ENCODE results near the gene ELK1.
A peak's percentile ranks its signal among the peaks of the same experiment; 100 is the strongest.

ELK1 gene

GRCh38 chrX:47621851-47622250 lies 28.5 kb downstream of the ELK1 start:
- no peaks in the 10 kb centered on the region for H3K36me3 ChIP-seq (ENCODE audit: control insufficient read depth, low read depth, low read length)
- H3K9me3 ChIP-seq (ENCODE audit: control insufficient read depth, low read depth, low read length), result peaks cover 5% of the 10 kb centered on the region
- no peak overlapping the region for H3K27ac ChIP-seq (ENCODE audit: low read length)
- no peak overlapping the region for H3K9ac ChIP-seq (ENCODE audit: low read length)
- H3K4me1 ChIP-seq (ENCODE audit: control insufficient read depth, low read depth, low read length), result no peaks in the 10 kb centered on the region
- H3K27me3 ChIP-seq (ENCODE audit: control insufficient read depth, insufficient read depth, low read length), result no peaks in the 10 kb centered on the region
- H3K4me3 ChIP-seq (ENCODE audit: low read length), result no peak overlapping the region

DNA sequence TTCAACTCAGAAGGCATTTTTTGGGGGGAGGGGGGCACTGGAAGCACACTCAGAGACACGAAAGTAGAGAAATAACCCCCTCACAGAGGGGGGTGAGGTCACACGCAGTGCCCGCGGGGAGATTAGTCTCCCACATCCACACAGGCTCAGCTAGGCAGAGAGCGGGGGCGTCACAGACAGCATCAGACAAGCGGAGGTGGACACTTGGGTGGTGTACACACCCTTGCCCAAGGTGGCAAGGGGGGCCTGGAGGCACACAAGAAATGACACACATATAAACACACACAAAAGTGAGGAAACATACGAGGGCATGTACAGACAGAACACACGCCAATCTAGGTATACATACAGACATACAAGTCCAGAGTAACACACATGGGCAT lies 30.1 kb downstream of the ELK1 start:
- Histone ChIP-seq H3K36me3 (ENCODE audit: control insufficient read depth, low read depth, low read length) (no peaks in the 10 kb centered on the region), H3K4me1 (ENCODE audit: control insufficient read depth, low read depth, low read length) (no peaks in the 10 kb centered on the region), H3K9me3 (ENCODE audit: control insufficient read depth, low read depth, low read length) (peaks cover 5% of the 10 kb centered on the region), H3K27ac (ENCODE audit: low read length) (no peak overlapping the region), H3K9ac (ENCODE audit: low read length) (no peak overlapping the region), H3K4me3 (ENCODE audit: low read length) (peak overlapping the region; percentile 29), H3K27me3 (ENCODE audit: control insufficient read depth, insufficient read depth, low read length) (no peaks in the 10 kb centered on the region)

- H3K4me1 ChIP-seq (ENCODE audit: control insufficient read depth, low read depth, low read length), result no peaks in the 10 kb centered on the region
- H3K9me3 ChIP-seq (ENCODE audit: control insufficient read depth, low read depth, low read length), result peaks cover 5% of the 10 kb centered on the region
- H3K27me3 ChIP-seq (ENCODE audit: control insufficient read depth, insufficient read depth, low read length), result no peaks in the 10 kb centered on the region
- no peak within 1 kb of the TSS for H3K27ac ChIP-seq (ENCODE audit: low read length)
- H3K4me3 ChIP-seq (ENCODE audit: low read length), result peak within 1 kb of the TSS; percentile 29
- H3K36me3 ChIP-seq (ENCODE audit: control insufficient read depth, low read depth, low read length), result no peaks in the 10 kb centered on the region
- H3K9ac ChIP-seq (ENCODE audit: low read length), result no peak within 1 kb of the TSS
Observed at GRCh38 chrX:47619486-47620302, 30.7 kb downstream of the ELK1 start, which contains the start of gene SYN1. Gene SYN1, minus strand, starts transcription at chrX:47619857. Its CDS starts 129 bp downstream, at chrX:47619728.

DNA sequence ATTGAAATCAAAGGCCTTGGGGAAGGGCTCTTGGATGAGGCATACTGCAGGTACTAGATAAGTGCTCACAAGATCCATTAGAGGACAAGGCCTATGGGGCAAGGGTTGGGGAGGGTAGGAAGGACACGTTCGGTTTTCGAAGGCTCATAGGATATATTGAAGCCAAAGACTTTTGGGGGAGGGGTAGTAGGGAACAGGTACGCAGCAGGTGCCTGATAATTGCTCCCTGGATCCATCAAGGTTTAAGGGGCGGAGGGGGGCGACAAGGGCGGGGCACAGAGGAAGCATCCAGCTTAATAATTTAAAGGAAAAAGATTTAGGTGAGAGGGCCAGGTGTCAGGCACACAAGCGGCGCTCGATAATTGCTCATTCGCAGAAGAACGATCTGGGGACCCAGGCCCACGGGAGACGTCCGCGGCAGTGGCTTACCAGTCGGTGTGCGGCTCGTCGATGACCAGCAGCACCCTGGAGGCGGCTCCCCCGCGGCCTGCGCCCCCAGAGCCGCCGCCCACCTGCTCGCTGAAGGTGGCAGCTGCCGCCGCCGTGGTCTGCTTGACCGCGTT lies 31.4 kb downstream of the ELK1 start:
- Histone ChIP-seq H3K4me3 (ENCODE audit: low read length) (peak overlapping the region; percentile 26), H3K4me1 (ENCODE audit: control insufficient read depth, low read depth, low read length) (no peaks in the 10 kb centered on the region), H3K9ac (ENCODE audit: low read length) (no peak overlapping the region), H3K27ac (ENCODE audit: low read length) (no peak overlapping the region), H3K27me3 (ENCODE audit: control insufficient read depth, insufficient read depth, low read length) (no peaks in the 10 kb centered on the region), H3K36me3 (ENCODE audit: control insufficient read depth, low read depth, low read length) (no peaks in the 10 kb centered on the region), H3K9me3 (ENCODE audit: control insufficient read depth, low read depth, low read length) (peaks cover 5% of the 10 kb centered on the region)

DNA sequence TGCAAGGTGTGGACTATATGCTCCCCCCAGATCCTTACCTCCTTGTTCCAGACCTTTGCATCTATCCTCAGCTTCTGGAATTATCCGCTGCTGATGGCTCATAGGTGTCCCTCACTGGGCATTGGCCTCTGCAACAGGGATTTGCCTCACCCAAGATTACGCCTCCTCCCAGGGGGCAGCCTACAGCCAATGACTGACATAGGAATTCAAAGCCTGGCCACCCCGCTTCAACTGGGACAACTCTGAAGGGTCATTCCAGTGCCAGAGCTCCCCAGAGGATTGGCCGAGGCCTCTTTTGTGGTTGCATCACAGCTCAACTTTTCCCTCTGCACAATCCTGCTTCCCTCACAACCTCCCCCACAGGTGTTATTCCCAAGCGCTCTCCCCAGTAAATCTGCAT lies 35.7 kb downstream of the ELK1 start:
- no peaks in the 10 kb centered on the region for H3K27me3 ChIP-seq (ENCODE audit: control insufficient read depth, insufficient read depth, low read length)
- no peaks in the 10 kb centered on the region for H3K36me3 ChIP-seq (ENCODE audit: control insufficient read depth, low read depth, low read length)
- no peak overlapping the region for H3K4me3 ChIP-seq (ENCODE audit: low read length)
- no peaks in the 10 kb centered on the region for H3K4me1 ChIP-seq (ENCODE audit: control insufficient read depth, low read depth, low read length)
- no peak overlapping the region for H3K9ac ChIP-seq (ENCODE audit: low read length)
- H3K27ac ChIP-seq (ENCODE audit: low read length), result no peak overlapping the region
- peaks cover 6% of the 10 kb centered on the region for H3K9me3 ChIP-seq (ENCODE audit: control insufficient read depth, low read depth, low read length)

GRCh38 chrX:47613082-47613481 lies 37.3 kb downstream of the ELK1 start:
- no peak overlapping the region for H3K4me3 ChIP-seq (ENCODE audit: low read length)
- H3K36me3 ChIP-seq (ENCODE audit: control insufficient read depth, low read depth, low read length), result no peaks in the 10 kb centered on the region
- H3K9ac ChIP-seq (ENCODE audit: low read length), result no peak overlapping the region
- peaks cover 6% of the 10 kb centered on the region for H3K4me1 ChIP-seq (ENCODE audit: control insufficient read depth, low read depth, low read length)
- H3K9me3 ChIP-seq (ENCODE audit: control insufficient read depth, low read depth, low read length), result peaks cover 6% of the 10 kb centered on the region
- no peaks in the 10 kb centered on the region for H3K27me3 ChIP-seq (ENCODE audit: control insufficient read depth, insufficient read depth, low read length)
- no peak overlapping the region for H3K27ac ChIP-seq (ENCODE audit: low read length)

- Histone ChIP-seq H3K4me3 (ENCODE audit: low read length) (no peak overlapping the region), H3K36me3 (ENCODE audit: control insufficient read depth, low read depth, low read length) (no peaks in the 10 kb centered on the region), H3K4me1 (ENCODE audit: control insufficient read depth, low read depth, low read length) (peaks cover 6% of the 10 kb centered on the region), H3K9ac (ENCODE audit: low read length) (no peak overlapping the region), H3K27ac (ENCODE audit: low read length) (no peak overlapping the region), H3K9me3 (ENCODE audit: control insufficient read depth, low read depth, low read length) (peaks cover 6% of the 10 kb centered on the region), H3K27me3 (ENCODE audit: control insufficient read depth, insufficient read depth, low read length) (no peaks in the 10 kb centered on the region)
Observed at GRCh38 chrX:47612418-47612817, 37.9 kb downstream of the ELK1 start.

DNA sequence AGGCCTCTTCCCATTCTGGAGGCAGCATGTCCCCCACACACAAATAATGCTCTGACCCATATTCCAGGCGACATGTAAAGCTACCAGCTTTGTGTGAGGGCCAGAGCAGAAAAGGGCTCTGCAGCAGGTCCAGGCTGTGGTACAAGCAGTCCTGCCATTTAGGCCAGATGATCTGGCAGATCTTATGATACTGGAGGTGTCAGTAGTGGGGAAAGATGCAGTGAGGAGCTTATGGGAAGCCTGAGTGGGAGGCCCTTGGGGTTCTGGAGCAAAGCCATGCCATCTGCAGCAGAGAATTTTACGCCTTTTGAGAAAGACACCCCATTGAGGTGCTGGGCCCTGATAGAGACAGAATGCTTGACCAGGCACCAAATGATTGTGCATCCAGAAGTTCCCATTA lies 38.4 kb downstream of the ELK1 start:
- Histone ChIP-seq H3K27ac (ENCODE audit: low read length) (no peak overlapping the region), H3K4me1 (ENCODE audit: control insufficient read depth, low read depth, low read length) (peaks cover 6% of the 10 kb centered on the region), H3K36me3 (ENCODE audit: control insufficient read depth, low read depth, low read length) (no peaks in the 10 kb centered on the region), H3K27me3 (ENCODE audit: control insufficient read depth, insufficient read depth, low read length) (no peaks in the 10 kb centered on the region), H3K4me3 (ENCODE audit: low read length) (no peak overlapping the region), H3K9ac (ENCODE audit: low read length) (no peak overlapping the region), H3K9me3 (ENCODE audit: control insufficient read depth, low read depth, low read length) (peaks cover 6% of the 10 kb centered on the region)

DNA sequence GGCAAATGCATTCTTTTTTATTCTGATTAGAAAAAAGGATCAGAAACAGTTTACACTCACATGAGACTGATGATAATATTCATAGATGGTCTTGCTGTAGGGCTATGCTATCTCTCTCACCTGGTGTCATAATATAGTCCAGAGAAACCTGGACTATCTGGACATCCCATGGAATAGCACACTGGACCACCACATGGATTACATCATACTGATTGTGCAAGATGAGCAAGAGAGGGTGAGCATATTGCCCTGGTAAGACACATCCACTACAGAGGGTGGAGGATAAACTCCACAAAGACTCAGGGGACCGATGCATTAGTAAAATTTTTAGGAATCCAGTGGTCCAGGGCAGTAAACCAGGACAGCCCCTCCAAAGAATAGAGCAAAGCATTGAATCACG lies 38.9 kb downstream of the ELK1 start:
- Histone ChIP-seq H3K9me3 (ENCODE audit: control insufficient read depth, low read depth, low read length) (peaks cover 6% of the 10 kb centered on the region), H3K9ac (ENCODE audit: low read length) (no peak overlapping the region), H3K36me3 (ENCODE audit: control insufficient read depth, low read depth, low read length) (no peaks in the 10 kb centered on the region), H3K27me3 (ENCODE audit: control insufficient read depth, insufficient read depth, low read length) (no peaks in the 10 kb centered on the region), H3K27ac (ENCODE audit: low read length) (no peak overlapping the region), H3K4me3 (ENCODE audit: low read length) (no peak overlapping the region), H3K4me1 (ENCODE audit: control insufficient read depth, low read depth, low read length) (peaks cover 6% of the 10 kb centered on the region)

DNA sequence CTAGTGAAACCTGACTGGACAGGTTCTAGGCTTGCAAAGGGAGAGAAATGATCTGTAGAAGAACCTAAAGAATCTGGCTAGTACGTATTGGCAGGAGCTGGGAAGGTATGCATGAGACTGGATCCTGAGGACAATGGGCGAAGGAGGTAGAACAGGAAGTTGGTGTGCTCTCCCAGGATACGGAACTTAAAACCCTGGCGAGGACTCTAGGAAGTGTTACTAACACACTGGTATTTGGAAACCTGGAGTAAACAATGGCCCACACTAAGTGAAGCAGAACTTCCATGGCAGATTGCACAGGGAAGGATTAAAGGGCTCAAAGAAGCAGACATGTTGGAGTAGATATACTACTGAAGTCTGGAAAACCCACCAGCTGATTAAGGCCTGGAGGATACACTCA lies 39.9 kb downstream of the ELK1 start:
- H3K27ac ChIP-seq (ENCODE audit: low read length), result no peak overlapping the region

DNA sequence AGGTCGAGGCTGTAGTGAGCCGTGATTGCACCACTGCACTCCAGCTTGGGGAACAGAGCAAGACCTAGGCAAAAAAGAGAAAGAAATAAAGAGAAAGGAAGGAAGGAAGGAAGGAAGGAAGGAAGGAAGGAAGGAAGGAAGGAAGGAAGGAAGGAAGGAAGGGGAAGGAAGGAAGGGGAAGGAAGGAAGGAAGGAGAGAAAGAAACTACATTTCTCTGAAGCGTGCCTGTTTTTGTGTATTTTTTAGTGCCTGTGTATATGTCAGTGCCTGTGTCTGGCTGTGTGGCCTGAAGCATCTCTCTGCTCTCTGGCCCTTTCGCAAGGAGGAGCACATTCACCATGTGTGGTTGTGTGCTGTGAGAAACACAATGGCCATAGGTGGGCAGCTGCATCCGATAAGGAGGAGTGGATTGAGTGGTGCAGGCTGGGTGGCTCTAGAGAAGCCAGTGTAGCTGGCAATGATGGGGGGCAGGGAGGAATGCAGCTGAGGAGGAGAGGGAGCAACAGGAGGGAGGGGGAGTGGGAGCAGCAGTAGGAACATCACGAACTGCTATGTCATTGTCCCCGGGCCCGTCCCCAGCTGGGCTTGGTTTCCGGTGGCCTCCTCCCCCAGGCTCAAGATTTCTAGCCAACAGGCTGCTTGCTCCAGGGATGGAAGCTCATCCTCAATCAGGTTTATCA lies 42.1 kb downstream of the ELK1 start:
- H3K9me3 ChIP-seq (ENCODE audit: control insufficient read depth, low read depth, low read length), result peaks cover 6% of the 10 kb centered on the region
- H3K9ac ChIP-seq (ENCODE audit: low read length), result no peak overlapping the region
- H3K27me3 ChIP-seq (ENCODE audit: control insufficient read depth, insufficient read depth, low read length), result no peaks in the 10 kb centered on the region
- no peak overlapping the region for H3K4me3 ChIP-seq (ENCODE audit: low read length)
- peaks cover 6% of the 10 kb centered on the region for H3K4me1 ChIP-seq (ENCODE audit: control insufficient read depth, low read depth, low read length)
- H3K27ac ChIP-seq (ENCODE audit: low read length), result peak overlapping the region; percentile 56
- no peaks in the 10 kb centered on the region for H3K36me3 ChIP-seq (ENCODE audit: control insufficient read depth, low read depth, low read length)

More for the DNA sequence above, 39.9 kb downstream of the ELK1 start:
- Histone ChIP-seq H3K9me3 (ENCODE audit: control insufficient read depth, low read depth, low read length) (peaks cover 6% of the 10 kb centered on the region), H3K9ac (ENCODE audit: low read length) (no peak overlapping the region), H3K36me3 (ENCODE audit: control insufficient read depth, low read depth, low read length) (no peaks in the 10 kb centered on the region), H3K4me3 (ENCODE audit: low read length) (no peak overlapping the region), H3K27me3 (ENCODE audit: control insufficient read depth, insufficient read depth, low read length) (no peaks in the 10 kb centered on the region), H3K4me1 (ENCODE audit: control insufficient read depth, low read depth, low read length) (peaks cover 6% of the 10 kb centered on the region)
